Transverse colon (tissue), 4 donors: ENCODE data around the gene TMEM239. TPM values are rescaled to one million over a fixed set of nuclear protein-coding genes. Genes with fewer than 3 reads are reported as not detected.

Source experiments
- DNase-seq: peaks from one replicate; pipeline ENCODE4 v3.0.0-alpha.2; 2019
- H3K27ac ChIP-seq, 4 donors: fragments of 200-600 bp; sonication (generic); 2 replicates each; pipeline ENCODE4 v1.5.1; 2016 to 2018; ENCODE audit warnings: inconsistent platforms in 4 of 4
- H3K27me3 ChIP-seq: fragments of 200-600 bp; sonication (generic); 2 replicates; pipeline ENCODE4 v1.5.1; 2017; ENCODE audit warnings: inconsistent platforms
- H3K36me3 ChIP-seq, 4 donors: fragments of 200-600 bp; sonication (generic); 2 replicates each; pipeline ENCODE4 v1.5.1; 2017 to 2019; ENCODE audit warnings: inconsistent platforms in 4 of 4
- H3K4me1 ChIP-seq, 4 donors: fragments of 200-600 bp; sonication (generic); 2 replicates each; pipeline ENCODE4 v1.5.1; 2017 to 2020; ENCODE audit warnings: inconsistent platforms in 4 of 4
- H3K4me3 ChIP-seq, 4 donors: fragments of 200-600 bp; sonication (generic); 1 replicate in 1 of 4; 2 replicates in 3 of 4; pipeline versions ENCODE4 v1.5.1 to v1.6.1; 2017 to 2019; ENCODE audit warnings: inconsistent platforms in 4 of 4
- H3K9me3 ChIP-seq, 2 donors: fragments of 200-600 bp; sonication (generic); 2 replicates each; pipeline ENCODE4 v1.5.1; 2017 to 2019; ENCODE audit warnings: inconsistent platforms in 2 of 2
- EP300 ChIP-seq: sonication (generic); formaldehyde crosslinking; IDR thresholded peaks from one replicate; pipeline ENCODE4 v1.6.1; 2017; ENCODE audit warnings: antibody characterized with exemption, low read depth
- POLR2A ChIP-seq: fragments of 450-650 bp; IDR thresholded peaks from one replicate; pipeline ENCODE4 v1.6.1; 2016; ENCODE audit warnings: antibody characterized with exemption, mild to moderate bottlenecking, moderate library complexity
- POLR2AphosphoS5 ChIP-seq, 3 donors: sonication (generic); formaldehyde crosslinking; IDR thresholded peaks; one replicate each; pipeline ENCODE4 v1.6.1; 2016; ENCODE audit warnings: antibody characterized with exemption in 3 of 3
- WGBS, 2 donors: methylation state at CpG; one replicate each; pipeline ENCODE4 v1.1.5; 2018; ENCODE audit warnings: low coverage in 1 of 2; 5-methylcytosine and 5-hydroxymethylcytosine counted together
- in situ Hi-C, 4 donors: fragments of 200-750 bp; cut with MboI; loops; one replicate each; pipeline versions ENCODE4 v1.15.0 to v1.15.1; 2017; ENCODE audit warnings: low sequenced_read_pairs in 3 of 4, low pct_ligation_motif_present in 1 of 4, low pct_unique_long_range_greater_than_20kb in 1 of 4
- intact Hi-C: fragments of 100-400 bp; cut with DNase I; formaldehyde crosslinking; loops from one replicate; pipeline ENCODE4 v1.15.1; 2023; ENCODE audit warnings: low total_unique reads
- total RNA-seq, 4 donors: library from RNA; depleted of rRNA; stranded (reverse); fragments of >200 nt; gene quantifications; one replicate each; pipeline ENCODE4 v1.1.0, GENCODE V29; 2016
- TF ChIP-seq, protein P1 (sequence below), 5 experiments: fragments of 200-600 bp in 3 of 5; fragments of 450-650 bp in 2 of 5; sonication (generic) in 3 of 5; IDR thresholded peaks; 1 replicate in 2 of 5; 2 replicates in 3 of 5; pipeline ENCODE4 v1.5.1; 2016 to 2017; ENCODE audit warnings: antibody characterized with exemption in 5 of 5, inconsistent platforms in 3 of 5, mild to moderate bottlenecking in 2 of 5, moderate library complexity in 1 of 5

TMEM239 gene
- total RNA-seq, 4 donors from 2014 or later = not detected

DNA sequence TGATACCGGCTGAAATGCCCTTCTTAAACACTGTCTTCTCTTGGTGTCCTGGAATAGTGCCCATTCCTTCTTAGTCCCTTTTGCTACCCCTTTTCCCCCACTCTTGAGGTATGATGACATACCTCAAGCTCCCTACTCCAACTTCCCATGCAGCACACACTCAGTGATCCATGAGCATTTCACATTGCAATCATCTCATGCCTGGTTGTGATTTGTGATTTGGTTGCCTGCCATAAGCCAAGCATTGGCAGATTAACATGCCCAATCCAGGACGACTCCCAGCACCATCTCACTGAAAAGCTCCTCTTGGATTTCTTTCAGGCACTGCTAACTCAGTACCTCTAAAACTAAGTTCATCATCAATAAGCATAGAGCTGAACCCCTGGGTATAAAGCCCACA is 42.4 kb downstream of the TMEM239 start:
- intact Hi-C loops = no loop called here
- no peak for DNase-seq
- H3K4me1 ChIP-seq = no peaks in the 10 kb centered on the region
- H3K36me3 ChIP-seq = peaks cover 0 to 16% (median 0%) of the 10 kb centered on the region in 4 donors
- H3K27me3 ChIP-seq = no peaks in the 10 kb centered on the region
- H3K4me3 ChIP-seq = no peak overlapping the region
- TF ChIP-seq POLR2AphosphoS5 (IDR thresholded peaks at IDR 0.05) = no peak
- TF ChIP-seq, protein P1, sequence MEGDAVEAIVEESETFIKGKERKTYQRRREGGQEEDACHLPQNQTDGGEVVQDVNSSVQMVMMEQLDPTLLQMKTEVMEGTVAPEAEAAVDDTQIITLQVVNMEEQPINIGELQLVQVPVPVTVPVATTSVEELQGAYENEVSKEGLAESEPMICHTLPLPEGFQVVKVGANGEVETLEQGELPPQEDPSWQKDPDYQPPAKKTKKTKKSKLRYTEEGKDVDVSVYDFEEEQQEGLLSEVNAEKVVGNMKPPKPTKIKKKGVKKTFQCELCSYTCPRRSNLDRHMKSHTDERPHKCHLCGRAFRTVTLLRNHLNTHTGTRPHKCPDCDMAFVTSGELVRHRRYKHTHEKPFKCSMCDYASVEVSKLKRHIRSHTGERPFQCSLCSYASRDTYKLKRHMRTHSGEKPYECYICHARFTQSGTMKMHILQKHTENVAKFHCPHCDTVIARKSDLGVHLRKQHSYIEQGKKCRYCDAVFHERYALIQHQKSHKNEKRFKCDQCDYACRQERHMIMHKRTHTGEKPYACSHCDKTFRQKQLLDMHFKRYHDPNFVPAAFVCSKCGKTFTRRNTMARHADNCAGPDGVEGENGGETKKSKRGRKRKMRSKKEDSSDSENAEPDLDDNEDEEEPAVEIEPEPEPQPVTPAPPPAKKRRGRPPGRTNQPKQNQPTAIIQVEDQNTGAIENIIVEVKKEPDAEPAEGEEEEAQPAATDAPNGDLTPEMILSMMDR (IDR thresholded peaks at IDR 0.05) = no peak
- no peak for TF ChIP-seq POLR2A
- TF ChIP-seq EP300 = no peak
- in situ Hi-C loops = no loop called here
- H3K27ac ChIP-seq = no peak overlapping the region
- H3K9me3 ChIP-seq = no peaks in the 10 kb centered on the region
- 91 to 100% methylated on average over 1 to 2 of the region's 2 CpGs for WGBS, 2 donors

DNA sequence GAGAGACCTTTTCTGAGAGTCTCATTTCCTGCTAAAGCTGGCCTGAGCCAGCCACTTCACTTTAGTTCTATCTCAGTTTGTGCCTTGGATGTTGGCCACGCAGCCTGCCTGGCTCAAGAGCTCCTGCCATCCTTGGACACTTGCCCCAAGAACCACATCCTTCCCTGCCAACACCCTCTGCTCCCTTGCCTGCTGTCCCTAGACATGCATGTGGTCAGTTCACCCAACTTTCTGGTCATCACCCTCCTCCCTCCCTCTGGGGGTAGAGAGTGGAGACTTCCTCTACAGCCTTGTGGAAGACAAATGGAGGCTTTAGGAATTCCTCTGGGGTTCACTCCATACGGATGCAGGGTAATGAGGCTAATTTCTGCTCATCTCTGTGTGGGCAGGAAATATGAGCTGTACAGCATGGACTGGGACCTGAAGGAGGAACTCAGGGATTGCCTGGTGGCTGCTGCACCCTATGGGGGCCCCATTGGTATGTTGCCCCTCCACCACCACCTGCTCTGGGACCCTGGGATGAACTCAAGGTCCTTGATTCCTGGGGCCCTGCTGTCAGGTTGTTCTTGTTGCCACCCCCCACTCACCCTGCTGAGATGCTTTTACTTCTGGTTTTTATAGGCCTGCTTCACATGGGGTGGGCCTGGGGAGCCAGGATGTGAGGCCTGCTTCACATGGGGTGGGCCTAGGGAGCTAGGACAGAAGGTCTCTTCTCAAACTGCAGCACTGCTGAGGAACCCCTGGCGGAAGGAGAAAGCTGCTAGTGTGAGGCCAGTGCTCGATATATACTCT is 43.4 kb downstream of the TMEM239 start:
- WGBS, 2 donors = 80 to 91% methylated on average over 1 to 4 of the region's 4 CpGs
- in situ Hi-C loops = no loop called here
- H3K36me3 ChIP-seq = peaks cover 0 to 16% (median 0%) of the 10 kb centered on the region in 4 donors
- H3K27me3 ChIP-seq = no peaks in the 10 kb centered on the region
- no peak overlapping the region for H3K4me3 ChIP-seq
- H3K9me3 ChIP-seq = no peaks in the 10 kb centered on the region
- no peak for DNase-seq
- H3K4me1 ChIP-seq = no peaks in the 10 kb centered on the region
- intact Hi-C loops = no loop called here
- TF ChIP-seq EP300 = no peak
- TF ChIP-seq POLR2AphosphoS5 (IDR thresholded peaks at IDR 0.05) = no peak
- TF ChIP-seq POLR2A = no peak
- TF ChIP-seq, protein P1 (IDR thresholded peaks at IDR 0.05) = no peak
- H3K27ac ChIP-seq = no peak overlapping the region

DNA sequence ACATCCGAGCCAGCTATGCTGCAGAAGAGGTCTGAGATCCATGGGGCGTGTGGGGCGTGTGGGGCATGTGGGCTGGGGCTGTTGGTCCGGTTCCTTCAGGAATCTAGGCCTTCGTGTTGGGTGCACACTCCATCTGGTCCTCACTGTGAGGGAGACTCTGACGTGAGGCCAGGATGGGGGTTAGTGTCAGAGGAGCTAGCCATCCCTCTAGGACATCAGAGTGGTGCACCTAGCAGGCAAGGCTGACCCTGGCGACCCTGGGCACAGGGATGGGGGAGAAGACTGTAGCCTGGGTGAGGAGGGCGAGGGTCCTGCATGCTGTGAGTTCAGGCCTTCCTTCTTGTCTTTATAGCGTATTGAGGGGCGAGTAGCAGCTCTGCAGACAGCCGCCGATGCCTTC is 48.5 kb downstream of the TMEM239 start:
- Histone ChIP-seq H3K4me3 (no peak overlapping the region), H3K4me1 (no peaks in the 10 kb centered on the region), H3K36me3 (peaks cover 0 to 16% (median 0%) of the 10 kb centered on the region in 4 donors), H3K27ac (no peak overlapping the region), H3K27me3 (no peaks in the 10 kb centered on the region), H3K9me3 (no peaks in the 10 kb centered on the region)
- 96% methylated on average over 12 of the region's 12 CpGs; no CpG with 5 or more reads in 1 of the 2 donors for WGBS, 2 donors
- DNase-seq = no peak
- in situ Hi-C loops (no loop called here), intact Hi-C loops (no loop called here)
- TF ChIP-seq POLR2AphosphoS5 (IDR thresholded peaks at IDR 0.05) = no peak
- TF ChIP-seq POLR2A = no peak
- TF ChIP-seq EP300 = no peak

DNA sequence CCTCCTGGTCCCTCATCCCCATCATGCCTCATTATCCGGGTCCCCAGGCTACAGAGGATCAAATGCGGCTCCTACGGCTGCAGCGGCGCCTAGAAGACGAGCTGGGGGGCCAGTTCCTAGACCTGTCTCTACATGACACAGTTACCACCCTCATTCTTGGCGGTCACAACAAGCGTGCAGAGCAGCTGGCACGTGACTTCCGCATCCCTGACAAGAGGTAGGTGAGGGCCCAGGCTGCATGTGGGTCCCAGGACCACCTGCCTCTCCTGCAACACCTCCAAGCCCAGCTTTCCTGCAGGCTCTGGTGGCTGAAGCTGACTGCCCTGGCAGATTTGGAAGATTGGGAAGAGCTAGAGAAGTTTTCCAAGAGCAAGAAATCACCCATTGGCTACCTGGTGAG is 48.9 kb downstream of the TMEM239 start:
- TF ChIP-seq, protein P1 (IDR thresholded peaks at IDR 0.05) = no peak
- no peak for TF ChIP-seq POLR2AphosphoS5 (IDR thresholded peaks at IDR 0.05)
- TF ChIP-seq POLR2A = no peak
- no peak for TF ChIP-seq EP300
- intact Hi-C loops = no loop called here

More for the DNA sequence above, 48.9 kb downstream of the TMEM239 start:
- Histone ChIP-seq H3K27ac (no peak overlapping the region), H3K4me3 (no peak overlapping the region), H3K27me3 (no peaks in the 10 kb centered on the region), H3K4me1 (no peaks in the 10 kb centered on the region), H3K9me3 (no peaks in the 10 kb centered on the region), H3K36me3 (peaks cover 0 to 16% (median 0%) of the 10 kb centered on the region in 4 donors)
- in situ Hi-C loops = no loop called here
- DNase-seq = no peak
- 98% methylated on average over 10 of the region's 10 CpGs; no CpG with 5 or more reads in 1 of the 2 donors for WGBS, 2 donors
